ENCODE data around the gene SUGCT. TPM values are rescaled to one million over a fixed set of nuclear protein-coding genes. Genes with fewer than 3 reads are reported as not detected.

The SUGCT gene
- total RNA-seq, 1 experiment from 2014 or later: 9.9 TPM

GRCh38 chr7:40551685-40552576 is 417.1 kb downstream of the SUGCT start:
- POLR2A ChIA-PET: no interaction called here

GRCh38 chr7:40560672-40561071 is 425.9 kb downstream of the SUGCT start:
- Mint-ChIP-seq H3K4me3 (ENCODE audit: unreplicated experiment) (no peak overlapping the region), H3K9me3 (ENCODE audit: unreplicated experiment) (no peaks in the 10 kb centered on the region), H3K4me1 (ENCODE audit: low read depth, unreplicated experiment) (no peaks in the 10 kb centered on the region), H3K27ac (ENCODE audit: unreplicated experiment) (no peak overlapping the region), H3K27me3 (ENCODE audit: insufficient read depth, unreplicated experiment) (no peaks in the 10 kb centered on the region), H3K36me3 (ENCODE audit: insufficient read depth, unreplicated experiment) (no peaks in the 10 kb centered on the region)
- no TSS peak for BruUV-seq (replicated peaks)
- no peaks in the 10 kb centered on the region for H3K9me3 ChIP-seq
- CTCF ChIA-PET: no interaction called here
- intact Hi-C loops (cut with micrococcal nuclease; ENCODE audit: unreplicated experiment): no loop called here
- DNase-seq: no peak
- POLR2A ChIA-PET: no interaction called here
- TF ChIP-seq CTCF (IDR thresholded peaks at IDR 0.05; ENCODE audit: insufficient read depth in 1 of 2, low read depth in 1 of 2, low read length in 1 of 2, severe bottlenecking in 1 of 2, unreplicated experiment in 1 of 2): no peak
- H3K36me3 ChIP-seq (ENCODE audit: control insufficient read depth, insufficient read depth, low read length): no peaks in the 10 kb centered on the region
- H3K4me3 ChIP-seq (ENCODE audit: low read depth, low read length): no peak overlapping the region
- H3K27me3 ChIP-seq (replicated peaks; ENCODE audit: control insufficient read depth, insufficient read depth, low read length): no peaks in the 10 kb centered on the region
- H3K4me1 ChIP-seq: no peaks in the 10 kb centered on the region

More at GRCh38 chr7:40551685-40552576, 417.1 kb downstream of the SUGCT start:
- Mint-ChIP-seq H3K36me3 (ENCODE audit: insufficient read depth, unreplicated experiment) (no peaks in the 10 kb centered on the region), H3K4me1 (ENCODE audit: low read depth, unreplicated experiment) (no peaks in the 10 kb centered on the region), H3K27me3 (ENCODE audit: insufficient read depth, unreplicated experiment) (no peaks in the 10 kb centered on the region), H3K9me3 (ENCODE audit: unreplicated experiment) (no peaks in the 10 kb centered on the region), H3K4me3 (ENCODE audit: unreplicated experiment) (no peak overlapping the region), H3K27ac (ENCODE audit: unreplicated experiment) (no peak overlapping the region)
- TF ChIP-seq CTCF (IDR thresholded peaks at IDR 0.05; ENCODE audit: insufficient read depth in 1 of 2, low read depth in 1 of 2, low read length in 1 of 2, severe bottlenecking in 1 of 2, unreplicated experiment in 1 of 2): no peak
- Histone ChIP-seq H3K36me3 (ENCODE audit: control insufficient read depth, insufficient read depth, low read length) (no peaks in the 10 kb centered on the region), H3K4me3 (ENCODE audit: low read depth, low read length) (no peak overlapping the region), H3K4me1 (no peaks in the 10 kb centered on the region; the same call in 1 of the 2 replicates), H3K9me3 (no peaks in the 10 kb centered on the region), H3K27me3 (replicated peaks; ENCODE audit: control insufficient read depth, insufficient read depth, low read length) (no peaks in the 10 kb centered on the region)
- no peak for DNase-seq
- BruUV-seq (replicated peaks): no TSS peak
- intact Hi-C loops (cut with micrococcal nuclease; ENCODE audit: unreplicated experiment): no loop called here
- CTCF ChIA-PET: no interaction called here

GRCh38 chr7:40566879-40567278 is 432.1 kb downstream of the SUGCT start:
- Mint-ChIP-seq H3K4me3 (ENCODE audit: unreplicated experiment) (no peak overlapping the region), H3K27ac (ENCODE audit: unreplicated experiment) (no peak overlapping the region), H3K36me3 (ENCODE audit: insufficient read depth, unreplicated experiment) (no peaks in the 10 kb centered on the region), H3K4me1 (ENCODE audit: low read depth, unreplicated experiment) (no peaks in the 10 kb centered on the region), H3K9me3 (ENCODE audit: unreplicated experiment) (no peaks in the 10 kb centered on the region), H3K27me3 (ENCODE audit: insufficient read depth, unreplicated experiment) (no peaks in the 10 kb centered on the region)
- H3K4me3 ChIP-seq (ENCODE audit: low read depth, low read length): no peak overlapping the region
- H3K9me3 ChIP-seq: no peaks in the 10 kb centered on the region
- POLR2A ChIA-PET: no interaction called here
- no peaks in the 10 kb centered on the region for H3K4me1 ChIP-seq
- no peaks in the 10 kb centered on the region for H3K27me3 ChIP-seq (replicated peaks; ENCODE audit: control insufficient read depth, insufficient read depth, low read length)
- no peaks in the 10 kb centered on the region for H3K36me3 ChIP-seq (ENCODE audit: control insufficient read depth, insufficient read depth, low read length)
- no peak for TF ChIP-seq CTCF (IDR thresholded peaks at IDR 0.05; ENCODE audit: insufficient read depth in 1 of 2, low read depth in 1 of 2, low read length in 1 of 2, severe bottlenecking in 1 of 2, unreplicated experiment in 1 of 2)
- DNase-seq: no peak
- CTCF ChIA-PET: no interaction called here
- intact Hi-C loops (cut with micrococcal nuclease; ENCODE audit: unreplicated experiment): no loop called here
- BruUV-seq (replicated peaks): no TSS peak
